AG09319 (cell line): Measurements from ENCODE around the gene HLCS.

Experiments used
- DNase-seq: peaks from one replicate; pipeline ENCODE4 v3.0.0-alpha.2; 2010; ENCODE audit warnings: low read depth; ENCODE audit errors: extremely low read depth
- CTCF ChIP-seq: IDR thresholded peaks from 2 replicates; pipeline ENCODE4 v1.5.1; 2011; ENCODE audit warnings: low read depth, mild to moderate bottlenecking, inconsistent platforms, low read length, moderate library complexity

HLCS gene

DNA sequence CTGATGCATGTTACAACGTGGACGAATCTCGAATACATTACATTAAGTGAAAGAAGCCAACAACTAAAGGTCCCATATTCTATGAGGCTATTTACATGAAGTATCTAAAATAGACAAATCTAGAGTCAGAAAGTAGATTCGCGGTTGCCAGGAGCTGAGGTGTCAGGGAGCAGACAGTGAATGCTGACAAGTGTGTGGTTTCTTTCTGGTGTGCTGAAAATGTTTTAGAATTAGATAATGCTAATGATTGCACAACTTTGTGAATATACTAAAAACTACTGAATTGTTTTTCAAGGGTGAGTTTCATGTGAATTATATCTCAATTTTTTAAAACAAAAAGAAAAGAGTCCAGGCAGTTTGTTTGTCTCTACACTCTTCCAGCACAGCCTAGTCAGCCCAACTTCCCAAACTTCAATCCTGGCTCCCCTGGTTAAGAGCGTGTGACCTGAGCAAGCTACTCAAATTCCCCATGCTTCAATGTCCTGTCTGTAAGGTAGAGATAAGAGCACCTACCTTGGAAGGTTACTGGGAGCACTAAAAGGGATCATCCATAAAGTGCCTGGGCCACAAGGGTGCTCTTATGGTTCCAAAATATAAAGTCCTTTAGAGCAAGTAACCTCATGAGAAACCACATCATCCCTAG is 20.9 kb downstream of the HLCS start:
- DNase-seq, result no peak
- no peak for TF ChIP-seq CTCF

DNA sequence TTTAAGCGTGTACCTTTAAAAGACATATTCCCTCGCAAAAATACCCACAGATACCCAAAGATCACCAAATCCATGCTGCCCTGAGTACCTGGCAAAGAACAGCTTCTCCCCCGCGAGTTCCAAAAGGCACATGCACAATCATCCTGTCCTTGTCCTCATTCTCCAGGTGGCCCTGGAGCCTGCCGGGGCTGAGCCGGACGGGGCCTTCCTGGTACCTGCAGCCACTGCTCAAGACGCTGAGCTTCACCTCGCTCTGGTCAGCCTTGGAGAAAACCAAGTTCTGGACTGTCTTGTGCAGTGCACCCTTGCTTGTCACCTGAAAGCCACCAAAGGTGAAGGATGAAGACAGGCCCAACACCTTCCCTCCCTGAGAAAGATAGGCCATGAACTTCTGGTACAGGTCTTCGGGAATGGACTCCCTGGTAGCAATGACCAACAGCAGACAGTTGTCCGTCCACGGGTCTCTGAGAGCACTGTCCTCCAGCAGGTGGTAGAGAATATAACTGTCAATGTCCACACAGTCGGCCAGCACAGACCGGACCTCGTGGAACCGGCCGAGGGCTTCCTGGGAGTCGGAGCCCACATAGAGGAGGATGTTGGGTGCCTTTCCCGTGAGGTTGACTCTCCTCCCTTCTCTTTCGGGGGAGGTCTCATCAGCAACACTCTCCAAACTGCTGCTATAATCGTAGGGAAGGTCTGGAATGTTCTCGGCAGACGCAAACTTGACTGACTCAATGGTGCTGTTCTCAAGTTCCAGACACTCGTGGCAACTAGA is 29.9 kb downstream of the HLCS start:
- DNase-seq, result no peak
- no peak for TF ChIP-seq CTCF

- no peak for TF ChIP-seq CTCF
- no peak for DNase-seq
Measured at GRCh38 chr21:36934864-36935420, 31.5 kb downstream of the HLCS start.

DNA sequence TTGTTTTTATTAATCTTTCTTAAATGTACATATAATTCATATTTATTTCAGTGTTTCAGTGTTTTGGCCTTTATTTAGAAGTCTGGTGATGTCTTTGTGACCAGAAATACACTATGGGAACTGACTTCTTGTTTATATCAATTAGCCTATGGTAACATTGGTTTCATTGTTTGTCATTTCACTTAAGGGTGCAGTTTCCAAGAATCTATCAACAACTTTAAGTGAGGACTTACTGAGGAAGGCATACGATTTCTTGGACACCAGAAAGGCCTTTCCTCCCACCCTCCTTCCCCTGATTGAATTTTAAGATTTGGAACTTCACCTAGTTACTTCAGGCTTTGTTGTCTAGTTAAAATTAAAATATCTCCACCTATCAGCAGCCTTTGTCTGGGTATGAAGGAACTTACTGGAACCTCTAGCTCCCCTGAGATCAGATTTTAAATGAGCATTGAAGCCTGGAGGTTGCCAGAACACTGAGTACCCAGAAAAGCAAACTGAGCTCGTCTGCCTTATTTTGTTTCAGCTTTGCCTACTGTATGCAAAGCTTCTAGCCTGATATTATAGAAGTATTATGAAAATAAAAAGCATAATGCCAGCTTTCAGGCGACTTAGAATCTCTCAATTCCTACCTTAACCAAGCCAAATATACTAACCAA is 34.2 kb downstream of the HLCS start:
- TF ChIP-seq CTCF, result no peak
- no peak for DNase-seq

- no peak; the same call in 1 of the 2 replicates for TF ChIP-seq CTCF
- DNase-seq, result no peak
Measured at GRCh38 chr21:36929622-36930021, 36.8 kb downstream of the HLCS start.

- no peak for DNase-seq
- TF ChIP-seq CTCF, result no peak
Measured at GRCh38 chr21:36928960-36929359, 37.5 kb downstream of the HLCS start.

GRCh38 chr21:36927719-36928117 is 38.8 kb downstream of the HLCS start:
- peak; percentile 96 for TF ChIP-seq CTCF
- DNase-seq, result peak; percentile 89
